PFSK-1 (cell line): Measurements from ENCODE around the gene PLEKHO1.

Source experiments
- FOXP2 ChIP-seq: optimal IDR thresholded peaks from 2 replicates; pipeline ENCODE3; 2011; ENCODE audit warnings: borderline replicate concordance, control low read depth, inconsistent platforms; ENCODE audit not compliant: insufficient read depth; ENCODE audit errors: extremely low read length, extremely low read depth
- POLR2AphosphoS5 ChIP-seq: IDR thresholded peaks from 2 replicates; pipeline ENCODE4 v1.6.1; 2012; ENCODE audit warnings: low read depth, mild to moderate bottlenecking, control low read depth, low read length, moderate library complexity
- REST ChIP-seq, 2 experiments: IDR thresholded peaks; 2 replicates each; pipeline versions ENCODE4 v1.6.1 to v1.8.0; 2011 to 2012; ENCODE audit warnings: low read depth in 2 of 2, low read length in 2 of 2, control low read depth in 1 of 2, inconsistent platforms in 1 of 2, mild to moderate bottlenecking in 1 of 2, moderate library complexity in 1 of 2; ENCODE audit not compliant: insufficient read depth in 1 of 2
- SIN3A ChIP-seq: IDR thresholded peaks from 2 replicates; pipeline ENCODE4 v1.6.1; 2012; ENCODE audit warnings: mild to moderate bottlenecking, low read length, moderate library complexity, borderline replicate concordance; ENCODE audit not compliant: insufficient read depth
- TAF1 ChIP-seq: IDR thresholded peaks from 2 replicates; pipeline ENCODE4 v1.6.1; 2012; ENCODE audit warnings: low read length, control low read depth, borderline replicate concordance; ENCODE audit not compliant: insufficient read depth

Gene PLEKHO1

GRCh38 chr1:150138044-150138443 lies 11.7 kb upstream of the PLEKHO1 start:
- TF ChIP-seq REST (IDR thresholded peaks at IDR 0.05; ENCODE audit: insufficient read depth in 1 of 2, low read depth in 2 of 2, low read length in 2 of 2) (no peak), TAF1 (no peak), SIN3A (no peak), POLR2AphosphoS5 (no peak), FOXP2 (no peak)

- TF ChIP-seq REST (IDR thresholded peaks at IDR 0.05; ENCODE audit: insufficient read depth in 1 of 2, low read depth in 2 of 2, low read length in 2 of 2) (no peak), TAF1 (no peak), SIN3A (no peak), POLR2AphosphoS5 (no peak), FOXP2 (no peak)
Measured at GRCh38 chr1:150141452-150141851, 8.3 kb upstream of the PLEKHO1 start.

- TF ChIP-seq SIN3A: no peak
- TF ChIP-seq REST (IDR thresholded peaks at IDR 0.05; ENCODE audit: insufficient read depth in 1 of 2, low read depth in 2 of 2, low read length in 2 of 2): no peak
- TF ChIP-seq FOXP2: no peak
- no peak for TF ChIP-seq POLR2AphosphoS5
- TF ChIP-seq TAF1: no peak
Measured at GRCh38 chr1:150142083-150142482, 7.6 kb upstream of the PLEKHO1 start.

- no peak for TF ChIP-seq TAF1
- no peak for TF ChIP-seq SIN3A
- no peak for TF ChIP-seq POLR2AphosphoS5
- no peak for TF ChIP-seq REST (IDR thresholded peaks at IDR 0.05; ENCODE audit: insufficient read depth in 1 of 2, low read depth in 2 of 2, low read length in 2 of 2)
- TF ChIP-seq FOXP2: no peak
Measured at GRCh38 chr1:150144606-150145005, 5.1 kb upstream of the PLEKHO1 start.
